Measurements from ENCODE around the gene TMEM54. TPM values are rescaled to one million over a fixed set of nuclear protein-coding genes. Genes with fewer than 3 reads are reported as not detected.

Gene TMEM54
- total and polyA plus RNA-seq, 4 donors = 0.92 to 10.9 (median 2.6) TPM

DNA sequence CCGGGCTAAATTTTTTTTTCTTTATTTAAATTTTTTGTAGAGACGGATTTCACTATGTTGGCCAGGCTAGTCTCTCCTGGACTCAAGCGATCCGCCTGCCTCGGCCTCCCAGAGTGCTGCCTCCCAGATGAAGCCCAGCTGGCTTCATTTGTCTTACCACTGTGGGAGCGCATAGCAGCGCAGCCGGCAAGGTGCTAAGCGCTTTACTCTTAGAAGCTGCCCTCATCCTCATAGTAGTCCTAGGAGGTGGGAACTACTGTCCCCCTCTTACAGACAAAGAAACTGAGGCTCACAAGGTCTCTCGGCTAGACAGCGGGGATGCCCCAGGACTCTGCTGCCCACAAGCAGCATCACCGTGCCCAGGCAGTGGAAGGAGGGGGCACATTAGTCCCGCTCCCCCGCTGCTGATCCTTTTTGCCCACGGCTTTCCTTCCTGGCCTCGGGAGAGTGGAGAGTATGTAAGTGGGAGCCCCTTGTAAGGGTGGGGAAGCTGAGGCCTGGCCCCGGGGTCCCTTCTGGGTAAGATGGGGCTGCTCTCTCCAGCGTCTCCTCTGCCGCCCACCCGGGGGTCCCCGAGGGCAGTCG, 726 bp downstream of the TMEM54 start (continued):
- TF ChIP-seq, protein P1, sequence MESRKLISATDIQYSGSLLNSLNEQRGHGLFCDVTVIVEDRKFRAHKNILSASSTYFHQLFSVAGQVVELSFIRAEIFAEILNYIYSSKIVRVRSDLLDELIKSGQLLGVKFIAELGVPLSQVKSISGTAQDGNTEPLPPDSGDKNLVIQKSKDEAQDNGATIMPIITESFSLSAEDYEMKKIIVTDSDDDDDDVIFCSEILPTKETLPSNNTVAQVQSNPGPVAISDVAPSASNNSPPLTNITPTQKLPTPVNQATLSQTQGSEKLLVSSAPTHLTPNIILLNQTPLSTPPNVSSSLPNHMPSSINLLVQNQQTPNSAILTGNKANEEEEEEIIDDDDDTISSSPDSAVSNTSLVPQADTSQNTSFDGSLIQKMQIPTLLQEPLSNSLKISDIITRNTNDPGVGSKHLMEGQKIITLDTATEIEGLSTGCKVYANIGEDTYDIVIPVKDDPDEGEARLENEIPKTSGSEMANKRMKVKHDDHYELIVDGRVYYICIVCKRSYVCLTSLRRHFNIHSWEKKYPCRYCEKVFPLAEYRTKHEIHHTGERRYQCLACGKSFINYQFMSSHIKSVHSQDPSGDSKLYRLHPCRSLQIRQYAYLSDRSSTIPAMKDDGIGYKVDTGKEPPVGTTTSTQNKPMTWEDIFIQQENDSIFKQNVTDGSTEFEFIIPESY (IDR thresholded peaks at IDR 0.05) = no peak

DNA sequence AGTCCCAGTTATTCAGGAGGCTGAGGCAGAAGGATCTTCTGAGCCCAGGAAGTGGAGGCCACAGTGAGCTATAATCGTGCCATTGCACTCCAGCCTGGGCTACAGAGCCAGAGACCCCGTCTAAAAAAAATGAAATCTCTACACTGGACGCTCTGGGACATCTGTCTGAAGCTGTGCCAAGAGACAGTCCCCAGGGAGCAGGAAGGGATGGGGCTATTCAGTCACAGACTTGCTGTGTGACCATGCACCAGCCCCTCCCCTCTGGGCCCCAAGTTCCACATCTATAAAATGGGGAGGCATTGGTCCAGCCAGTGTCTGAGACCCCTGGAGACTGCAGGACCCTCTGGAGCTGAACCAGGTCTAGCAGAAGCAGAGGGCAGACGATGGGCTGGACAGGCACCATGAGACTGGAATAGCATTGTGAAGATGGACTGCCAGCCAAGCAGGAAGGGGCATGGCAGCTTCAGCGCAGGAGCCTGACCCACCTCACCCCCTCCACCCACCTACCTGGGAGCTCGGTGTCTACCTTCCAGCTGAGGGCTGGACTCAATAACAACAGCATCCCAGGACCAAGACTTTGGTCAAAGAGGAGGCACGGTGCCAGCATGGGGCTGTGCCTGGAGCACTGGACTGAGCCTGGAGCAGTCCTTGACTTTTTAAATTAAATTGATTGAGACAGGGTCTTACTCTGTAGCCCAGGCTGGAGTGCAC, 1.4 kb downstream of the TMEM54 start:
- no peak overlapping the region for H3K27ac ChIP-seq (ENCODE audit: low read depth in 1 of 2, low read length in 2 of 2)
- 78% methylated on average over 7 of the region's 7 CpGs for WGBS

More for the DNA sequence above, 1.4 kb downstream of the TMEM54 start:
- no peak overlapping the region for H3K4me3 ChIP-seq (ENCODE audit: low read depth in 1 of 3, low read length in 3 of 3)
- no peak for DNase-seq (ENCODE audit: low spot score)
- peaks cover 6 to 27% (median 11%) of the 10 kb centered on the region in 4 donors for H3K4me1 ChIP-seq (ENCODE audit: control insufficient read depth in 4 of 4, insufficient read depth in 4 of 4, low read length in 3 of 4)
- TF ChIP-seq, protein P2, sequence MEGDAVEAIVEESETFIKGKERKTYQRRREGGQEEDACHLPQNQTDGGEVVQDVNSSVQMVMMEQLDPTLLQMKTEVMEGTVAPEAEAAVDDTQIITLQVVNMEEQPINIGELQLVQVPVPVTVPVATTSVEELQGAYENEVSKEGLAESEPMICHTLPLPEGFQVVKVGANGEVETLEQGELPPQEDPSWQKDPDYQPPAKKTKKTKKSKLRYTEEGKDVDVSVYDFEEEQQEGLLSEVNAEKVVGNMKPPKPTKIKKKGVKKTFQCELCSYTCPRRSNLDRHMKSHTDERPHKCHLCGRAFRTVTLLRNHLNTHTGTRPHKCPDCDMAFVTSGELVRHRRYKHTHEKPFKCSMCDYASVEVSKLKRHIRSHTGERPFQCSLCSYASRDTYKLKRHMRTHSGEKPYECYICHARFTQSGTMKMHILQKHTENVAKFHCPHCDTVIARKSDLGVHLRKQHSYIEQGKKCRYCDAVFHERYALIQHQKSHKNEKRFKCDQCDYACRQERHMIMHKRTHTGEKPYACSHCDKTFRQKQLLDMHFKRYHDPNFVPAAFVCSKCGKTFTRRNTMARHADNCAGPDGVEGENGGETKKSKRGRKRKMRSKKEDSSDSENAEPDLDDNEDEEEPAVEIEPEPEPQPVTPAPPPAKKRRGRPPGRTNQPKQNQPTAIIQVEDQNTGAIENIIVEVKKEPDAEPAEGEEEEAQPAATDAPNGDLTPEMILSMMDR (IDR thresholded peaks at IDR 0.05; ENCODE audit: low read depth, low read length, missing input control) = no peak
- TF ChIP-seq HNF4G (IDR thresholded peaks at IDR 0.05) (no peak), HNF4A (conservative IDR thresholded peaks at IDR 0.05) (no peak), RAD21 (IDR thresholded peaks at IDR 0.05) (no peak), TAF1 (conservative IDR thresholded peaks at IDR 0.05) (no peak), MAX (IDR thresholded peaks at IDR 0.05) (no peak), NR2F2 (IDR thresholded peaks at IDR 0.05) (no peak)
- TF ChIP-seq, protein P3, sequence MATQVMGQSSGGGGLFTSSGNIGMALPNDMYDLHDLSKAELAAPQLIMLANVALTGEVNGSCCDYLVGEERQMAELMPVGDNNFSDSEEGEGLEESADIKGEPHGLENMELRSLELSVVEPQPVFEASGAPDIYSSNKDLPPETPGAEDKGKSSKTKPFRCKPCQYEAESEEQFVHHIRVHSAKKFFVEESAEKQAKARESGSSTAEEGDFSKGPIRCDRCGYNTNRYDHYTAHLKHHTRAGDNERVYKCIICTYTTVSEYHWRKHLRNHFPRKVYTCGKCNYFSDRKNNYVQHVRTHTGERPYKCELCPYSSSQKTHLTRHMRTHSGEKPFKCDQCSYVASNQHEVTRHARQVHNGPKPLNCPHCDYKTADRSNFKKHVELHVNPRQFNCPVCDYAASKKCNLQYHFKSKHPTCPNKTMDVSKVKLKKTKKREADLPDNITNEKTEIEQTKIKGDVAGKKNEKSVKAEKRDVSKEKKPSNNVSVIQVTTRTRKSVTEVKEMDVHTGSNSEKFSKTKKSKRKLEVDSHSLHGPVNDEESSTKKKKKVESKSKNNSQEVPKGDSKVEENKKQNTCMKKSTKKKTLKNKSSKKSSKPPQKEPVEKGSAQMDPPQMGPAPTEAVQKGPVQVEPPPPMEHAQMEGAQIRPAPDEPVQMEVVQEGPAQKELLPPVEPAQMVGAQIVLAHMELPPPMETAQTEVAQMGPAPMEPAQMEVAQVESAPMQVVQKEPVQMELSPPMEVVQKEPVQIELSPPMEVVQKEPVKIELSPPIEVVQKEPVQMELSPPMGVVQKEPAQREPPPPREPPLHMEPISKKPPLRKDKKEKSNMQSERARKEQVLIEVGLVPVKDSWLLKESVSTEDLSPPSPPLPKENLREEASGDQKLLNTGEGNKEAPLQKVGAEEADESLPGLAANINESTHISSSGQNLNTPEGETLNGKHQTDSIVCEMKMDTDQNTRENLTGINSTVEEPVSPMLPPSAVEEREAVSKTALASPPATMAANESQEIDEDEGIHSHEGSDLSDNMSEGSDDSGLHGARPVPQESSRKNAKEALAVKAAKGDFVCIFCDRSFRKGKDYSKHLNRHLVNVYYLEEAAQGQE (IDR thresholded peaks at IDR 0.05) = no peak
- no peaks in the 10 kb centered on the region for H3K27me3 ChIP-seq (ENCODE audit: control insufficient read depth in 4 of 4, insufficient read depth in 4 of 4, low read length in 3 of 4)
- no peaks in the 10 kb centered on the region for H3K36me3 ChIP-seq (ENCODE audit: control insufficient read depth in 4 of 4, insufficient read depth in 3 of 4, low read depth in 1 of 4, low read length in 3 of 4)
- H3K9me3 ChIP-seq (ENCODE audit: control insufficient read depth in 4 of 4, low read length in 3 of 4) = no peaks in the 10 kb centered on the region
- H3K9ac ChIP-seq (ENCODE audit: low read depth in 1 of 2, low read length in 2 of 2) = no peak overlapping the region
